IMR-90 (cell line): ENCODE measurements around the gene SLC3A2. TPM values are rescaled to one million over a fixed set of nuclear protein-coding genes. Genes with fewer than 3 reads are reported as not detected.

Experiments
- ATAC-seq: fragments of 200-7000 bp; cut with Tn5 transposase; 2 replicates; pipeline ENCODE4 v1.9.1; 2020; ENCODE audit warnings: low read depth, mild to moderate bottlenecking, moderate library complexity
- BruUV-seq: library from RNA; stranded (reverse); fragments of 400-500 nt; replicated peaks from 2 replicates; lab custom pipeline; 2021; lab: Mats Ljungman, UMichigan
- CTCF ChIA-PET: fragments of 300-600 bp; formaldehyde crosslinking; extraction: SDS; loops from one replicate; lab custom pipeline; 2021; ENCODE audit warnings: antibody characterized with exemption; lab: Yijun Ruan, JAX
- POLR2A ChIA-PET: fragments of 300-600 bp; sonication (Branson Sonifier 250); formaldehyde crosslinking; loops from one replicate; lab custom pipeline; 2022; ENCODE audit warnings: antibody characterized with exemption; ENCODE audit not compliant: unreplicated experiment; lab: Charles Lee
- DNase-seq: peaks from one replicate; pipeline ENCODE4 v3.0.0; 2013
- H2AFZ ChIP-seq: replicated peaks from 2 replicates; pipeline ENCODE3; 2013; ENCODE audit warnings: low read length, mild to moderate bottlenecking; ENCODE audit not compliant: poor library complexity
- H2AK5ac ChIP-seq: 2 replicates; pipeline ENCODE4 v1.6.1; 2013; ENCODE audit warnings: low read depth, low read length, inconsistent platforms
- H2AK9ac ChIP-seq: replicated peaks from 2 replicates; pipeline ENCODE3; 2013; ENCODE audit warnings: mild to moderate bottlenecking, low read depth, low read length, moderate library complexity; ENCODE audit not compliant: poor library complexity
- H2BK120ac ChIP-seq: 2 replicates; pipeline ENCODE4 v1.6.1; 2013; ENCODE audit warnings: low read depth, low read length, inconsistent platforms
- H2BK15ac ChIP-seq: 3 replicates; pipeline ENCODE4 v1.6.1; 2013; ENCODE audit warnings: low read depth, low read length, inconsistent platforms
- H2BK20ac ChIP-seq: 2 replicates; pipeline ENCODE4 v1.6.1; 2013; ENCODE audit warnings: low read depth, mild to moderate bottlenecking, inconsistent platforms, low read length, moderate library complexity
- H2BK5ac ChIP-seq: 2 replicates; pipeline ENCODE4 v1.6.1; 2013; ENCODE audit warnings: mild to moderate bottlenecking, low read depth, low read length, inconsistent platforms; ENCODE audit not compliant: poor library complexity, severe bottlenecking
- H3K14ac ChIP-seq: replicated peaks from 2 replicates; pipeline ENCODE4 v1.6.1; 2013; ENCODE audit warnings: low read depth, low read length, inconsistent platforms
- H3K18ac ChIP-seq: 2 replicates; pipeline ENCODE4 v1.6.1; 2013; ENCODE audit warnings: low read depth, low read length, control low read depth
- H3K23ac ChIP-seq: 2 replicates; pipeline ENCODE4 v1.6.1; 2013; ENCODE audit warnings: low read depth, low read length, inconsistent platforms
- H3K27ac ChIP-seq: 2 replicates; pipeline ENCODE4 v1.5.1; 2013; ENCODE audit warnings: mild to moderate bottlenecking, control low read depth, low read length; ENCODE audit not compliant: insufficient read depth
- H3K27me3 ChIP-seq: 2 replicates; pipeline ENCODE4 v1.6.1; 2013; ENCODE audit warnings: low read length; ENCODE audit not compliant: control insufficient read depth, insufficient read depth
- H3K36me3 ChIP-seq: 2 replicates; pipeline ENCODE4 v1.6.1; 2013; ENCODE audit warnings: low read length, mixed read lengths; ENCODE audit not compliant: control insufficient read depth, insufficient read depth
- H3K4ac ChIP-seq: 2 replicates; pipeline ENCODE4 v1.6.1; 2013; ENCODE audit warnings: low read depth, low read length, inconsistent platforms
- H3K4me1 ChIP-seq: 2 replicates; pipeline ENCODE4 v1.6.1; 2013; ENCODE audit warnings: low read length, mixed read lengths; ENCODE audit not compliant: control insufficient read depth, insufficient read depth
- H3K4me2 ChIP-seq: 2 replicates; pipeline ENCODE4 v1.6.1; 2013; ENCODE audit warnings: low read depth, mild to moderate bottlenecking, control low read depth, low read length, moderate library complexity
- H3K4me3 ChIP-seq: 2 replicates; pipeline ENCODE4 v1.5.1; 2013; ENCODE audit warnings: low read depth, mild to moderate bottlenecking, control low read depth, low read length, moderate library complexity; ENCODE audit not compliant: insufficient read depth
- H3K56ac ChIP-seq: 2 replicates; pipeline ENCODE4 v1.6.1; 2013; ENCODE audit warnings: low read length, inconsistent platforms; ENCODE audit not compliant: insufficient read depth; ENCODE audit errors: extremely low read depth
- H3K79me1 ChIP-seq, 2 experiments: 2 replicates each; pipeline ENCODE4 v1.6.1; 2013; ENCODE audit warnings: low read length in 2 of 2, inconsistent platforms in 1 of 2, low read depth in 1 of 2
- H3K9ac ChIP-seq: 2 replicates; pipeline ENCODE4 v1.6.1; 2013; ENCODE audit warnings: low read depth, low read length, control low read depth
- H3K9me1 ChIP-seq: 2 replicates; pipeline ENCODE4 v1.6.1; 2013; ENCODE audit warnings: low read length, inconsistent platforms; ENCODE audit not compliant: insufficient read depth
- H3K9me3 ChIP-seq: 2 replicates; pipeline ENCODE4 v1.6.1; 2013; ENCODE audit warnings: low read length; ENCODE audit not compliant: control insufficient read depth, insufficient read depth
- H4K20me1 ChIP-seq: 2 replicates; pipeline ENCODE4 v1.6.1; 2013; ENCODE audit warnings: low read length, inconsistent platforms; ENCODE audit not compliant: insufficient read depth
- H4K5ac ChIP-seq: 2 replicates; pipeline ENCODE4 v1.6.1; 2013; ENCODE audit warnings: mild to moderate bottlenecking, low read depth, low read length, control low read depth
- H4K8ac ChIP-seq, 2 experiments: 2 replicates each; pipeline ENCODE4 v1.6.1; 2013; ENCODE audit warnings: low read depth in 2 of 2, low read length in 2 of 2, control low read depth in 1 of 2, inconsistent platforms in 1 of 2
- H4K91ac ChIP-seq: 2 replicates; pipeline ENCODE4 v1.6.1; 2013; ENCODE audit warnings: low read depth, low read length, inconsistent platforms; ENCODE audit not compliant: insufficient read depth
- MAFK ChIP-seq: IDR thresholded peaks from 2 replicates; pipeline ENCODE4 v1.6.1; 2012; ENCODE audit warnings: low read depth, low read length, improper control_type of control experiment
- RFX5 ChIP-seq: IDR thresholded peaks from 2 replicates; pipeline ENCODE4 v1.8.0; 2012; ENCODE audit warnings: low read depth, mild to moderate bottlenecking, low read length, moderate library complexity
- USF2 ChIP-seq: fragments of 150-350 bp; IDR thresholded peaks from 2 replicates; pipeline ENCODE4 v1.6.1; 2017; ENCODE audit warnings: mild to moderate bottlenecking, antibody characterized with exemption, low read length, low read depth
- WGBS, 2 experiments: methylation state at CpG; one replicate each; pipeline versions ENCODE4 v1.1.5 to v1.1.7; 2013; ENCODE audit warnings: missing lambda C conversion rate in 2 of 2; ENCODE audit not compliant: insufficient read length in 1 of 2; ENCODE audit errors: extremely low coverage in 2 of 2; 5-methylcytosine and 5-hydroxymethylcytosine counted together
- dilution Hi-C: fragments of 300-500 bp; cut with HindIII; formaldehyde crosslinking; loops from one replicate; pipeline ENCODE4 v1.14.3; 2018; ENCODE audit warnings: low sequenced_read_pairs; ENCODE audit not compliant: unreplicated experiment
- in situ Hi-C: fragments of 300-500 bp; cut with MboI; formaldehyde crosslinking; loops from 3 replicates; pipeline ENCODE4 v1.14.3; 2019; ENCODE audit warnings: low sequenced_read_pairs, inconsistent platforms, mixed read lengths
- intact Hi-C: fragments of 100-400 bp; cut with micrococcal nuclease; formaldehyde crosslinking; loops from 2 replicates; pipeline ENCODE4 v1.10.0; 2022
- polyA plus RNA-seq, 3 experiments: library from polyadenylated mRNA; depleted of rRNA; stranded (reverse); fragments of >200 nt; gene quantifications; 2 replicates each; pipeline ENCODE4 v1.2.3, GENCODE V29; 2012; ENCODE audit warnings: low replicate concordance in 1 of 3
- total RNA-seq: library from RNA; depleted of rRNA; stranded (reverse); fragments of >200 nt; gene quantifications from 2 replicates; pipeline ENCODE4 v1.2.3, GENCODE V29; 2012

The SLC3A2 gene
- total and polyA plus RNA-seq, 2 of the 4 experiments (the other 2 are of a cell fraction): 140 to 239 TPM

DNA sequence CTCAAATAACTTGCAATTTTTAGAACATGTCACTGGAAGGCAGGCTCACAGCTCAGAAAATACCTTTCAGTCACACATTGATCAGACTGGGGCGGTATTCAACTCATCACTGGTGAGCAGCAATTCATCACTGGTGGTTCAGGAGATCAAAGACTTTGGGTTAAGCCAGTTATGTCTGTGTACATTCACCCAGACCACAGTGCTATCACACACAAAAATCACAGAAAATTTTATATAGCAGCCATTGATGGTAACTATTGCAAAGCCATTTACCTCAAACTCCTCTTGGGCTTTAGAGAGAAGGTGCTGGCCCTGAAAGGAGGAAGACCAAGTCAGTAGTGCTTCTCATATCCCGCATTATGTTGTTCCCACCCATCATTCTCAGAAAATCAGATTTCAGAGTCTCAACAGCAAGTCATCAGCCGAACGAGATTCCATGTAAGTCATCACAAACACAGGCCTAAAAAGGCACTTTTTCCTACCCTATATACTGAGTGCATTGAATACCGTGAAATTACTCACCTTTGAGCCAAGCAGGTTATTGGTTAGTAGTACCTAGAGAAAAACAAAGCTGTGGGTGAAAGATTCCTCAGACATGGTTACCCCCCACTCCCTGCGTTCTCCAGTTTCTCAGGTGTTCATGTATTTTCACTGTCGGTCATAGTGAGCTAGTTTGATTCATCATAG, 27.3 kb upstream of the SLC3A2 start (continued):
- TF ChIP-seq RFX5: no peak

DNA sequence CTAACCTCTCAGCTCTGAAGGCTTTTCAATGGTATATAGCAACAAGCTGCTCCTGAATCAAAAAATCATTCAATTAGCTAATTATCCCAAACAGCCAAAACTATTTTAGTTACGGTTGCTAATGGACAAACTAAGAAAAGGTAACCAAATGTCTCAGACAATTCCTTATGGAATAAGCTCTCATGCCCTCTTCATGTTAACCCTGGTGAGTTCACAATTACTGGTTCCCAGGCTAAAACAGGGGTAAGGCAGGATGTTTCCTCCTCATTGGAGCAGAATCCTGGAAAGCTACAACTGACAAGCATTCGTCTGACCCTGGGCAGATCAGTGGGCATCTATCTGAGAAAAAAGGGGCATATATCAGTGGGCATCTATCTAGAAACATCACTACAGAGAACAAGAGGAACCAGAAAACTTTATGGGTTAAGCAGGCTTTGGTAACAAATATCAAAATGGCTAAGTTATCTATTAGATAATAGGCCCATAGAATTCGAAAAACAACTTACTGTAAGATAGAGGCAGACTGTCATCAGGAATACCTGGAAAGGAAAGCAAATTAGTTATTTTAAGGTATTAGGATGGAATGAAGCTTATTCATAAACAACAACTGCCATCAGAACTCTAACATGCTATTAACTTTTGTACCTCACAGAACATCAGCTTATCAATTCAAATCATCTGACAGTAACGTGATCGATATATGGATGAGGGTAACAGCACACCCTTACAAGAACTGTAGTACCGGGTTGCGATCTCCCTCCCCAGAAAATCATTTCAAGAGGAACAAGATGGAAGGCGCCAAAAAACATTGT, 26.5 kb upstream of the SLC3A2 start:
- no CpG with 5 or more reads among the region's 8 CpGs for WGBS, 2 experiments
- Histone ChIP-seq H3K18ac (no peak overlapping the region), H4K8ac (no peak overlapping the region), H2BK5ac (no peak overlapping the region), H3K4me1 (peaks cover 2% of the 10 kb centered on the region; the same call in 1 of the 2 replicates), H4K20me1 (peaks cover 42% of the 10 kb centered on the region), H3K36me3 (peaks cover 30% of the 10 kb centered on the region), H3K9ac (peak overlapping the region; percentile 97), H2AK9ac (no peak overlapping the region), H3K9me3 (no peaks in the 10 kb centered on the region), H3K23ac (peak overlapping the region; percentile 97), H3K79me1 (peaks cover 20 to 50% of the 10 kb centered on the region in 2 experiments), H3K4me3 (peak overlapping the region; percentile 72), H3K14ac (peak overlapping the region; percentile 69; the same call in 1 of the 2 replicates), H2BK120ac (no peak overlapping the region), H3K4me2 (peak overlapping the region; percentile 83), H4K5ac (no peak overlapping the region), H3K9me1 (0 out of 2 replicates have a peak, but pooled peaks cover 4% of the 10 kb centered on the region), H3K4ac (no peak overlapping the region), H2AFZ (no peak overlapping the region), H2BK15ac (no peak overlapping the region), H4K91ac (no peak overlapping the region), H2AK5ac (no peak overlapping the region), H2BK20ac (no peak overlapping the region), H3K27me3 (no peaks in the 10 kb centered on the region), H3K56ac (peak overlapping the region; percentile 95; the same call in 1 of the 2 replicates), H3K27ac (no peak overlapping the region)
- POLR2A ChIA-PET: interaction anchor here (0.5 kb wide), 2 partner anchors 17 to 41 kb away, joined by 3 to 9 read pairs; no protein-coding TSS in a partner anchor
- CTCF ChIA-PET: interaction anchor here (1.9 kb wide), 1 partner anchor 27 kb away, joined by 6 read pairs; the partner anchor contains the start of gene SLC3A2
- dilution Hi-C loops (no loop called here), intact Hi-C loops (no loop called here), in situ Hi-C loops (loop anchor here (25.0 kb wide), 1 partner anchor 467 kb away; no protein-coding TSS in a partner anchor)
- no peak for DNase-seq
- BruUV-seq: no TSS peak
- no peak for ATAC-seq
- no peak for TF ChIP-seq USF2
- no peak for TF ChIP-seq MAFK
